M059J (cell line): ENCODE data around the gene RUSF1. TPM values are rescaled to one million over a fixed set of nuclear protein-coding genes. Genes with fewer than 3 reads are reported as not detected.
"Not testable (repeated sequence)": the region's sequence is repeated elsewhere in the genome, so short reads cannot be mapped to it uniquely, and the experiment has no call there.

Experiments
- DNase-seq: peaks from one replicate; pipeline ENCODE4 v3.0.0-alpha.2; 2012; ENCODE audit warnings: low read depth
- total RNA-seq: library from RNA; depleted of rRNA; stranded (reverse); fragments of >200 nt; shearing (Covaris generic); gene quantifications from 2 replicates; pipeline ENCODE4 v1.2.3, GENCODE V29; 2014

The RUSF1 gene
- total RNA-seq, 1 experiment from 2014 or later: 47.8 TPM

- no peak for DNase-seq
Measured at GRCh38 chr16:31517800-31518402, 9.7 kb upstream of the RUSF1 start.

GRCh38 chr16:31513884-31514283 is 5.7 kb upstream of the RUSF1 start:
- no peak for DNase-seq

DNA sequence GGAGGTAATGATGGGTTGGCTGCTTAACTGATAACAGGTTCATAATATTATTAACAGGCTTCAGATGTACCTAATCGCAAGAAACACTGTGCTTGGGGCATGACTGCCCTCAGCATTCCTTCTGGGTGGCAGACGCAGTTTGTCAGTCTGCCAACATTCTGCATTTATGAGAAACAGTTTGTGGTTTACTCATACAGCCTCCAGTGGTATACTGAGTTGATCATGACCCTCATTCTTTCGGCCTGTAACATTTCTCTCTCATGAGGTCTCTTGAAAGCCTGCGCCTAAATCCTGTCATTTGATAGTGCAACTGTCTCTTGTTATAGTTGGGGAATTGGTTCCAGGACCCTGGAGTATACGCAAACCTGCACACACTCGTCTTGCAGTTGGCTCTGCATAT is 4.9 kb upstream of the RUSF1 start:
- DNase-seq: peak; percentile 91

DNA sequence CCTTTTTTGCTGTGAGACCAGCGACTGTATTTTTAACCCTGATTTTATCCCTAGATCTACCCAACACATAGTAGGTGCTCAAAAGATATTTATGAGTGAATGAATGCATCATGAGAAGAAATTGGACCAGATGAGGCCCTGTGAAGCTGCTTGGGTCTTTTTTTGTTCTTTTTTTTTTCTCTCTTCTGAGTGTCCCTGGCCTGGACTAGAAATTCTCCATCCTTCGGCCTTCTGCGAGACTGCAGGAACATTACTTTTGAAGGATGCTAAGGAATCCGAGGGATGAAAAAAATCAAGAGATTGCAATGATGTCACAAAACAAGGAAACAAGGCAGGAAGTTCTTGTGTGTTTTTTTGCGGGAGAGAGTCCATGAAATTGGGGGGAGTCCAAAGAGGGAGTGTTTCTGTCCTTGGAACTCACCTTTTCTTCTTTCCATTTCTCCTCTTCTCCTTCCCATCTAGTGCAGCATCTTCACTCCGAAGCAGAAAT is 560 bp upstream of the RUSF1 start:
- peak; percentile 62 for DNase-seq

- no peak for DNase-seq
Measured at GRCh38 chr16:31507617-31507928, 618 bp downstream of the RUSF1 start.

DNA sequence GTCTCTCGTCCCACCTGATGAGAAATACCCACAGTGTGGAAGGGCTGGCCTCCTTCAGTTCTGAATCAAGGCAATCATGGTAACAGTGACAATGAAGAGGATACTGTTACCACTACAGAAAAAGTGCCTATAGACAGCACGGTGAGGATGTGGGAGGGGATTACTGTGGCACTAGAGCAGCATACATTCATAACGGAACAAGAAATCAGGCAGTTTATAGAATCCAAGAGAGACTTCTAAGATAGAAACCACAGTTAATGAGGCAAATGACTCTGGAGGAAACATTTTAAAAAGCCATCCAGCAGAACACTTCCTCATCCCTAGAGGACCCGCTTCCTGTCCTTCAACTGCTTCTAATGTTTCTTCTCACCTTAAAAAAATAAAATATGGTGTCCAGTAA is 2.7 kb downstream of the RUSF1 start:
- DNase-seq: no peak

- DNase-seq: no peak
Measured at GRCh38 chr16:31504159-31504558, 4.0 kb downstream of the RUSF1 start.

DNA sequence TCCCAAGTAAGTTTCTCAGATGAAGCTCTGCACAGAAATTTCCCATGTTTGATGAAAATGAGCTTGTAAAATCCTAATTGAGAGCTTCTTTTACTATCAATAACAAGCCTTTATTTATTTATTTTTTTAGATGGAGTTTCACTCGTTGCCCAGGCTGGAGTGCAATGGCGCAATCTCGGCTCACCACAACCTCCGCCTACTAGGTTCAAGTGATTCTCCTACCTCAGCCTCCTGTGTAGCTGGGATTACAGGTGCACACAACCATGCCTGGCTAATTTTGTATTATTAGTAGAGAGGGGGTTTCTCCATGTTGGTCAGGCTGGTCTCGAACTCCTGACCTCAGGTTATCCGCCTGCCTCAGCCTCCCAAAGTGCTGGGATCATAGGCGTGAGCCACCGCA is 4.6 kb downstream of the RUSF1 start:
- DNase-seq: not testable (repeated sequence)

GRCh38 chr16:31502981-31503380 is 5.2 kb downstream of the RUSF1 start:
- DNase-seq: no peak

DNA sequence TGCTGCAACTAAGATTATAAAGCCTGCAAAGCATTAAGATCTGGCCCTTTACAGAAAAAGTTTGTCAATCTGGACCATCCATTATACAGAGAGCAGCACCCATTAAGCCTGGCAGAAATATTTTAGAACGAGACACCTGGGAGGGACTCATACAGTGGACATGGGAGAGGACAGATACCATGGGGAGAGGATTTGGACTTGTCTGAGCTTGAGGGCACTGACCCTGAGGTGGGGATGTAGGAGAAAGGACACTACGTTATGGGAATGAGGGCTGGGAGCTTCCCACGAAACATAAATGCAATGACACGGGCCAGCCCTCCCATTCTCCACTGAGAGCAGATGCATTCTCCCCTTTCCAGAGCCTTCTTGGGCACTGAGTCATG is 6.2 kb downstream of the RUSF1 start:
- DNase-seq: no peak

DNA sequence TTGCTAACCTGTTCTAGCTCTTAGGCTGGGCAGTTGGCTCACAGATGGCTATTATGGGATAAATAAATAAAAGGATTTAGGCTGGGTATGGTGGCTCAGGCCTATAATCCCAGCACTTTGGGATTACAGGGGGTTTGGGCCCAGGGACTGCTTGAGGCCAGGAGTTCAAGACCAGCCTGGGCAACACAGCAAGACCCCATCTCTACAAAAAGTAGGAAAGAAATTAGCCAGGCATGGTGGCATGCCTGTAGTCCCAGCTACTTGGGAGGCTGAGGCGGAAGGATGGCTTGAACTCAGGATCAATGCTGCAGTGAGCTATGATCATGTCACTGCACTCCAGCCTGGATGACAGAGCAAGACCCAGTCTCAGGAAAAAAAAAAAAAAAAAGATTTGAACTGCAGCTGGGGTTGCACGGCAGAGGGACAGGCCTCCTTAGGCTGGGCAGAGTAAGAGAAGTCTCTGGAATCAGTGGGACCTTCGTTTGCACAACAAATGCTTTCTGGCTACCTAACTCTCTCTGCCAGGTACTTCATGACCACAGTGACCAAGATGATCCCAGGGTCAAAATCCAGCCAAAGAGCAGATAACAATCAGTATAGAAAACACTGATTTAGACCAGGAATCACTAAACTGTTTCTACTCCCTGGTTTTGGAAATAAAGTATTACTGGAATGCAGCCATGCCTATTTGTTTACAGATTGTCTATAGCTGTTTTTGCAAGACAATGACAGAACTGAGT is 6.8 kb downstream of the RUSF1 start:
- no peak for DNase-seq

DNA sequence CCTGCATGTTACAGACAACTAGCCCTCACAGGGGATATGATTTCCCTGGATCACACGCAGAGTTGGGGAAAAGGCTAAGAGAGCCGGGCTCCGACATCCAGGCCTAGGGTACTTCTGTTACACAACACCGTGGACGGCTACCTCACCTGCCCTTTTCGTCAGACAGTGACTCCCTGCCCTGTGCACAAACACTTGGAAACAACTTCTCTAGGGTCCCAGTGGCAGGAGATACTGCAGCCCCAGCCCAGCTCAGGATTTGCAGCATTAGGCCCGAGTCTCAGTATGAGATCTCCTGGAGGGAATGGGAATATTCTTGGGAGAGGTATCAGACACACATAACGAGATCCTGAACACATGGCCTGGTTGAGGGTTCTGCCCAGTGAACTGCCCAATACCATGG is 8.3 kb downstream of the RUSF1 start:
- DNase-seq: no peak

- DNase-seq: no peak
Measured at GRCh38 chr16:31498493-31498892, 9.7 kb downstream of the RUSF1 start.

- no peak for DNase-seq
Measured at GRCh38 chr16:31496670-31497069, 11.5 kb downstream of the RUSF1 start.

GRCh38 chr16:31493506-31494125 is 14.6 kb downstream of the RUSF1 start:
- no peak for DNase-seq

DNA sequence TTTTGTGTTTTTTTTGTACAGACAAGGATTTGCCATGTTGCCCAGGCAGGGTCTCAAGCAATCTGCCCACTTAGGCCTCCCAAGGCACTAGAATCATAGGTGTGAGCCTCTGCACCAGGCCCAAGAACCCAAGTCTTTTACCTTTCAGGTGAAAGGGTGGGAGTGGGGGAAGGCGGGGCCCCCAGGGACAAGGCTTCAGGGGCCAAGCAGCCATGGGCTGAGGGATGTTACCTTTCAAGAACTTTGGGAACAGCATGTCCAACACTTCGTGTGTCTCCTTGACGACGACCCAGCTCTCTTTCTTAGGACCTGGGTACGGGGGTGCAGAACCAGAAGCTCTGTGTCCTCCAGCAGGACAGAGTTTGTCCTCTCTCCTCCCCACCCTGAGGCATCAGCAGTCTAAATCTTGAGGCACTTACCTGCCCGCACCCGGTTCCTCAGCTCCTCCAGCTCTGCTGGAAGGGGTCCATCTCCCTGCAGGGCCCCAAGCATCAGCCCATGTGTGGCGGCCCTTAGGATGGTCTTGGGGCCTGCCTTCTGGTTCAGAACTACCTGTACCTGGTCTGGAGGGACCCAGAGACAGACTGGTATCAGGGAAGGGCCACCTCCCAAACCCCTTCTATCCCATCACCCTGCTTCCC is 16.3 kb downstream of the RUSF1 start:
- no peak for DNase-seq

DNA sequence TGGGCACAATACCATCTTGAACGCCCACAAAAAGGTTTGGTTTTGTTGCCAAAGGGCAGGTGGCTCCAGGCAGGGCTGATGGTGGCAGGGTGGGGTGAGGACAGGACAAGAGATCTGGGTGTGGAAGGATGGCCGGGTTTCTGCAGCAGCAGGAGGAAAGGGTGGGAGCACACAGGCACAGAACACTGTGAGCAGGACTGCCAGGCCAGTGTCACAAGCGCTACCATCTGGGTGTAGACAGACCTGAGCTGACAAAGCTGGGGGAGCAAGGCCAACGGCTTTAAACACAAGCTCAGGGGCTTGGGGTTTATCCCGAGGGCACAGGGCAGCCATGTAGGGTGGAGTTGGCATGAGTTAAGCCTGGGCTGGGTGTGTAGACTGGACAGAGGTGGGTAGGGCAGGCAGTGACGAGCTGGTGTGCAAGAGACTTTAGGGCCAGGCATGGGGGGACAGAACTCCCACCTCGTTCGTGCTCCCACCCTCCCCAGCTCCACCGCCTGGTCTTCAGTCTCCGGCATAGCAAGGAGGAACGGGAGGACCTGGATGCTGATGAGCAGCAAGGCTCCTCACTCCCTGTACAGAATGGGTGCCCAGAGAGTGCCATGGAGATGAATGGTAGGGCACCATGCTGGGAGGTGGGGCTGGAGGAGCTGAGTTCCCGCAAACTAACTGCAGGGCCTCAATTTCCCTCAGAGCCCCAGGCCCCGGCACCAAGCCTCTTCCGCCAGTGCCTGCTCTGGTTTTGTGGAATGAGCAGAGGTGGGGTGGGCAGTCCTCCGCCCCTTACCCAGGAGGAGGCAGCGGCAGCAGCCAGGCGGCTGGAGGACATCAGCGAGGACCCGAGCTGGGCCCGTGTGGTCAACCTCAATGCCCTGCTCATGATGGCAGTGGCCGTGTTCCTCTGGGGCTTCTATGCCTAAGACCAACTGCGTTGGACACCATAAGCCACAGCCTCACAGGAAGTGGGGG is 18.3 kb downstream of the RUSF1 start:
- DNase-seq: no peak

DNA sequence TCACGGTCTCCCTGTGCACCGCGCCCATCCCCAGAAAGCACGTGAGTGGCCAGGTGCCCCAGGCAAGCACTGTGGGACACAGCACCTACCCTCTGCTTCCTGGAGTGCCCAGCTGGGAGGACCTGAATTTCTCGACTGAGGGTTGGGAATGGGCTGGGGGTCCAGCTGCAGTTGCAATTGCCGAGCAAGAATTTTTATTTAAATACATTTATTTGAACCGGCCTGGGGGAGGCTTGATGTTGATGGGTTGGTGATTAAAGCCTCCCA is 19.0 kb downstream of the RUSF1 start:
- DNase-seq: no peak

DNA sequence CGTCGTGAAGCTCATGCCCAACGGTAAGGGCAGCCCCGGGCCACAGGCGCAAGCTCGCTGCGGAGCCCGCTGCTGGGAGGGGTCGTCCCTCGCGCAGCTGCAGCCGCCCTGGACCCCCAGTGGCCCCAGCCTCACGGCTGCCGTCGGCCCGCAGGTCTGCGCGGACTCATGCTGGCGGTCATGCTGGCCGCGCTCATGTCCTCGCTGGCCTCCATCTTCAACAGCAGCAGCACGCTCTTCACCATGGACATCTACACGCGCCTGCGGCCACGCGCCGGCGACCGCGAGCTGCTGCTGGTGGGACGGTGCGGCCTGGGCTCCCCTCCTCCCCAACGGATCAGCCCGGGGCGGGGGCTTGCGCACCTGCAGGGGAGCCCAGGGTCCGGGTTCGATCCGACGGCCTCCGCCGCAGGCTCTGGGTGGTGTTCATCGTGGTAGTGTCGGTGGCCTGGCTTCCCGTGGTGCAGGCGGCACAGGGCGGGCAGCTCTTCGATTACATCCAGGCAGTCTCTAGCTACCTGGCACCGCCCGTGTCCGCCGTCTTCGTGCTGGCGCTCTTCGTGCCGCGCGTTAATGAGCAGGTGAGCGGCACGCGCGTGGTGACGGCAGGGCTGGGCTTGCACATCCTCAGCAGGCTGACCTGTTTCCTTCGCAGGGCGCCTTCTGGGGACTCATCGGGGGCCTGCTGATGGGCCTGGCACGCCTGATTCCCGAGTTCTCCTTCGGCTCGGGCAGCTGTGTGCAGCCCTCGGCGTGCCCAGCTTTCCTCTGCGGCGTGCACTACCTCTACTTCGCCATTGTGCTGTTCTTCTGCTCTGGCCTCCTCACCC is 19.5 kb downstream of the RUSF1 start:
- DNase-seq: no peak

- DNase-seq: peak; percentile 54
Measured at GRCh38 chr16:31487720-31488467, 20.3 kb downstream of the RUSF1 start.
